Measurements from ENCODE around the gene TRIM63.
"Not testable (repeated sequence)": the region's sequence is repeated elsewhere in the genome, so short reads cannot be mapped to it uniquely, and the experiment has no call there.

TRIM63 gene

GRCh38 chr1:26099780-26100179, 32.4 kb upstream of the TRIM63 start:
- no peaks in the 10 kb centered on the region for H3K36me3 ChIP-seq (ENCODE audit: insufficient read depth, low read length)
- H3K27me3 ChIP-seq (ENCODE audit: control insufficient read depth, insufficient read depth, low read length) = peaks cover 23% of the 10 kb centered on the region
- H3K4me2 ChIP-seq (ENCODE audit: low read length) = no peak overlapping the region
- H3K4me1 ChIP-seq (ENCODE audit: control insufficient read depth, insufficient read depth, low read length) = peaks cover 2% of the 10 kb centered on the region
- no peak overlapping the region for H3K4me3 ChIP-seq (ENCODE audit: low read length)
- H3K9me3 ChIP-seq (replicated peaks; ENCODE audit: low read length) = no peaks in the 10 kb centered on the region
- H3K9ac ChIP-seq (ENCODE audit: low read depth, low read length) = no peak overlapping the region

GRCh38 chr1:26098602-26099001, 31.2 kb upstream of the TRIM63 start:
- Histone ChIP-seq H3K9ac (ENCODE audit: low read depth, low read length) (no peak overlapping the region), H3K4me3 (ENCODE audit: low read length) (no peak overlapping the region), H3K4me2 (ENCODE audit: low read length) (no peak overlapping the region), H3K4me1 (ENCODE audit: control insufficient read depth, insufficient read depth, low read length) (peaks cover 4% of the 10 kb centered on the region), H3K27me3 (ENCODE audit: control insufficient read depth, insufficient read depth, low read length) (peaks cover 33% of the 10 kb centered on the region), H3K9me3 (replicated peaks; ENCODE audit: low read length) (no peaks in the 10 kb centered on the region), H3K36me3 (ENCODE audit: insufficient read depth, low read length) (no peaks in the 10 kb centered on the region)

- no peak overlapping the region for H3K4me3 ChIP-seq (ENCODE audit: low read length)
- H3K4me1 ChIP-seq (ENCODE audit: control insufficient read depth, insufficient read depth, low read length) = peaks cover 4% of the 10 kb centered on the region
- no peaks in the 10 kb centered on the region for H3K36me3 ChIP-seq (ENCODE audit: insufficient read depth, low read length)
- no peak overlapping the region for H3K9ac ChIP-seq (ENCODE audit: low read depth, low read length)
- H3K4me2 ChIP-seq (ENCODE audit: low read length) = no peak overlapping the region
- H3K27me3 ChIP-seq (ENCODE audit: control insufficient read depth, insufficient read depth, low read length) = peaks cover 37% of the 10 kb centered on the region
- no peaks in the 10 kb centered on the region for H3K9me3 ChIP-seq (replicated peaks; ENCODE audit: low read length)
Measured at GRCh38 chr1:26097696-26098095, 30.3 kb upstream of the TRIM63 start.

DNA sequence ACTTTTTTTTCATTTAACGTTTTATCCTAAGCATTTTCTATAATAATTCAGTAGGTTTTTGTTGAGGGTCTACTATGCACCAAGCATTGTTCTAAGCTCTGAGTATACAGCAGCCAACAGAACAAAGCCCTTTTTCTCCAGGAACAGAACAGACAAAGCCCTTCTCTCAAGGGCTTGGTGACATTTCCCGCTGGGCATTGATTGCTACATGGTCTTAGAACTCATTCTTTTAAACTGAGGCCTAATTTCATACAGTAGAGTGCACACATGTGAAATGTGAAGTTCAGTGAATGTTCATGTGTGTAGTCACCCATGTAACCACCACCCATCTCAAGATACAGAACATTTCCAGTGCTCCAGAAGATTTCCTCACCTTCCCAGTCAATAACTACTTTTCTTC, 29.0 kb upstream of the TRIM63 start:
- Histone ChIP-seq H3K9me3 (replicated peaks; ENCODE audit: low read length) (no peaks in the 10 kb centered on the region), H3K4me3 (ENCODE audit: low read length) (no peak overlapping the region), H3K4me2 (ENCODE audit: low read length) (no peak overlapping the region), H3K9ac (ENCODE audit: low read depth, low read length) (no peak overlapping the region), H3K27me3 (ENCODE audit: control insufficient read depth, insufficient read depth, low read length) (peaks cover 40% of the 10 kb centered on the region), H3K36me3 (ENCODE audit: insufficient read depth, low read length) (no peaks in the 10 kb centered on the region), H3K4me1 (ENCODE audit: control insufficient read depth, insufficient read depth, low read length) (peaks cover 4% of the 10 kb centered on the region)

DNA sequence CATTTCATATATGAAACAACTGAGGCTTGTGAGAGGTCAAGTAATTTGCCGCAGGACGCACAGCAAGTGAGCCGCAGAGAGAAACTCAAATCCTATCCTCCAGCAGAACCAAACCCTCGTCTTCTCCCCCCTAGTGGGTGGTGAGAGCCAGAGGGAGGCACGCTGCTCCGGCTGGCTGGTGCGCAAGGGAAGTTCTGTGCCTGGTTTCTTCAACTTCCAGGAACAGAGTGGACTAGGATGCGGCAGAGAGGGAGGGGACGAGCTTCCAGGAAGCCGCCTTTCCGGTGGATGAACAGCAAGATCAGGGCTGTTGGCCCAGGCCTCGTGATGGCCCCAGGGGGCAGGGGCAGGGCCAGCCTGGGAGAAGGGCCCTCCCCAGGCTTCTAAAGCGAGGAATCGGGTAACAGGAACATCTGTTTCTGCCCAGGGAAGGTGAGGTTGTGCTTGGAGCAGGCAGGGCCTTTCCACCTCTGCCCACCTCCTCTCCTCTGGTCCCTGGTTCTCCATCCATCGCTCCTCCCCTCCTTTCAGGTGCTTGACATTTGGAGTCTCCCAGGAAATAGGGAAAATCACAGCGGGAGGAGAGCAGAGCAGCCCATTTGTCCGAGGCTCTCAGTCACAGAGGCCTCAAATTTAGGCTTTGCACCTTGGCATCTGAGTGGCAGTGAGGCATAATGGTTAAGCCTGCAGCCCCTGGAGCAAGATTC, 27.4 kb upstream of the TRIM63 start:
- H3K9ac ChIP-seq (ENCODE audit: low read depth, low read length) = no peak overlapping the region
- H3K4me1 ChIP-seq (ENCODE audit: control insufficient read depth, insufficient read depth, low read length) = peaks cover 4% of the 10 kb centered on the region
- H3K36me3 ChIP-seq (ENCODE audit: insufficient read depth, low read length) = no peaks in the 10 kb centered on the region
- H3K4me2 ChIP-seq (ENCODE audit: low read length) = no peak overlapping the region
- H3K9me3 ChIP-seq (replicated peaks; ENCODE audit: low read length) = no peaks in the 10 kb centered on the region
- H3K4me3 ChIP-seq (ENCODE audit: low read length) = no peak overlapping the region
- peaks cover 48% of the 10 kb centered on the region for H3K27me3 ChIP-seq (ENCODE audit: control insufficient read depth, insufficient read depth, low read length)

- Histone ChIP-seq H3K9ac (ENCODE audit: low read depth, low read length) (no peak overlapping the region), H3K4me3 (ENCODE audit: low read length) (no peak overlapping the region), H3K27me3 (ENCODE audit: control insufficient read depth, insufficient read depth, low read length) (peaks cover 48% of the 10 kb centered on the region), H3K9me3 (replicated peaks; ENCODE audit: low read length) (no peaks in the 10 kb centered on the region), H3K4me1 (ENCODE audit: control insufficient read depth, insufficient read depth, low read length) (peaks cover 4% of the 10 kb centered on the region), H3K36me3 (ENCODE audit: insufficient read depth, low read length) (no peaks in the 10 kb centered on the region), H3K4me2 (ENCODE audit: low read length) (no peak overlapping the region)
Measured at GRCh38 chr1:26094076-26094669, 26.7 kb upstream of the TRIM63 start.

DNA sequence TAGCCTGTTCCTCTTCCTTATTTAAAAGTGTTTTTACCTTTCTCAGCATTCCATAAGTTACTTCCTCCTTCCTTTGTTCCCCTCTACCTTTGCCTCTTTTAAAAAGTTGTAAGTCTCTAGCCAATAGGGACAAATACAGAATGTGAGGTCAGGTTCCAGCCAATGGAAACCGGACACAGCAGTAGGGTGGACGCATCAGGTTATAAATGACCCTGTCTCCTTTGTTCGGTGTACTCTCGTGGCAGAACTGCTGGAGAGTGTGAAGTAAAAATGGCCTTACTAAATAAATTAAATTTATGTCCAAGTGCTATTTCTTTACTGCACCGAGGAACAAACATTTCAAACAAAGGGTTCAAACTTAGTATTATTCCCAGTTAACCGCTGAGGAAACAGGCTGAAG, 26.1 kb upstream of the TRIM63 start:
- not testable (repeated sequence) for H3K4me2 ChIP-seq (ENCODE audit: low read length); H3K4me3 ChIP-seq (ENCODE audit: low read length); H3K9ac ChIP-seq (ENCODE audit: low read depth, low read length); H3K9me3 ChIP-seq (replicated peaks; ENCODE audit: low read length); H3K36me3 ChIP-seq (ENCODE audit: insufficient read depth, low read length); H3K4me1 ChIP-seq (ENCODE audit: control insufficient read depth, insufficient read depth, low read length)
- peaks cover 48% of the 10 kb centered on the region for H3K27me3 ChIP-seq (ENCODE audit: control insufficient read depth, insufficient read depth, low read length)

GRCh38 chr1:26092422-26092821, 25.0 kb upstream of the TRIM63 start:
- peaks cover 46% of the 10 kb centered on the region for H3K27me3 ChIP-seq (ENCODE audit: control insufficient read depth, insufficient read depth, low read length)
- H3K4me2 ChIP-seq (ENCODE audit: low read length) = no peak overlapping the region
- peaks cover 4% of the 10 kb centered on the region for H3K4me1 ChIP-seq (ENCODE audit: control insufficient read depth, insufficient read depth, low read length)
- no peaks in the 10 kb centered on the region for H3K36me3 ChIP-seq (ENCODE audit: insufficient read depth, low read length)
- no peak overlapping the region for H3K9ac ChIP-seq (ENCODE audit: low read depth, low read length)
- H3K9me3 ChIP-seq (replicated peaks; ENCODE audit: low read length) = no peaks in the 10 kb centered on the region
- no peak overlapping the region for H3K4me3 ChIP-seq (ENCODE audit: low read length)

- H3K9ac ChIP-seq (ENCODE audit: low read depth, low read length) = no peak overlapping the region
- H3K4me1 ChIP-seq (ENCODE audit: control insufficient read depth, insufficient read depth, low read length) = peaks cover 4% of the 10 kb centered on the region
- no peaks in the 10 kb centered on the region for H3K9me3 ChIP-seq (replicated peaks; ENCODE audit: low read length)
- H3K36me3 ChIP-seq (ENCODE audit: insufficient read depth, low read length) = no peaks in the 10 kb centered on the region
- no peak overlapping the region for H3K4me2 ChIP-seq (ENCODE audit: low read length)
- no peak overlapping the region for H3K4me3 ChIP-seq (ENCODE audit: low read length)
- peaks cover 46% of the 10 kb centered on the region for H3K27me3 ChIP-seq (ENCODE audit: control insufficient read depth, insufficient read depth, low read length)
Measured at GRCh38 chr1:26090893-26091292, 23.5 kb upstream of the TRIM63 start.

GRCh38 chr1:26089125-26089524, 21.7 kb upstream of the TRIM63 start:
- no peaks in the 10 kb centered on the region for H3K9me3 ChIP-seq (replicated peaks; ENCODE audit: low read length)
- H3K4me3 ChIP-seq (ENCODE audit: low read length) = no peak overlapping the region
- no peak overlapping the region for H3K4me2 ChIP-seq (ENCODE audit: low read length)
- no peaks in the 10 kb centered on the region for H3K4me1 ChIP-seq (ENCODE audit: control insufficient read depth, insufficient read depth, low read length)
- no peaks in the 10 kb centered on the region for H3K36me3 ChIP-seq (ENCODE audit: insufficient read depth, low read length)
- peaks cover 58% of the 10 kb centered on the region for H3K27me3 ChIP-seq (ENCODE audit: control insufficient read depth, insufficient read depth, low read length)
- no peak overlapping the region for H3K9ac ChIP-seq (ENCODE audit: low read depth, low read length)

GRCh38 chr1:26084844-26085243, 17.4 kb upstream of the TRIM63 start:
- H3K36me3 ChIP-seq (ENCODE audit: insufficient read depth, low read length) = no peaks in the 10 kb centered on the region
- no peaks in the 10 kb centered on the region for H3K4me1 ChIP-seq (ENCODE audit: control insufficient read depth, insufficient read depth, low read length)
- peaks cover 44% of the 10 kb centered on the region for H3K27me3 ChIP-seq (ENCODE audit: control insufficient read depth, insufficient read depth, low read length)
- H3K9me3 ChIP-seq (replicated peaks; ENCODE audit: low read length) = no peaks in the 10 kb centered on the region
- H3K4me3 ChIP-seq (ENCODE audit: low read length) = no peak overlapping the region
- no peak overlapping the region for H3K9ac ChIP-seq (ENCODE audit: low read depth, low read length)
- no peak overlapping the region for H3K4me2 ChIP-seq (ENCODE audit: low read length)

DNA sequence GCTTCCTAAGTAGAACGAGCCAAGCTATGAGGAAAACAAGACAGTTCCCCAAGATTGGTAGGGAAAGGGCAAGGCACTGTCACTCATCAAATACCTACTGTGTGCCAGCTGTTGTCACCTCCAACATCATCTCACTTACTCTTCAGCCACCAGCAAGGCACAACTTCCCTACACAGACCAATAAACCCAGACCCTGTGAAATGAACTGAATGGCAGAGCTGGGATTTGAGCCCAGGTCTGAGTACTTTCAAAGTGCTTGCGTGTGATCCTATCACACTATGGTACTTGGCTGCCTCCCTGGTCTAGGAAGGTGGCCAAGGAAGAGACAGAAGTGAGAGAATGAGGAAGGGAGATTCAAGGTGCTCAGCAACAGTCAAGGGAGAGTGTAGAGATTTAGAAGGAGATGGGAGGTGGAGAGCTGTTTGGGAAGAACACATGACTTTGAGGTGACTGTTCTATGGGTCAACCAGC, 16.7 kb upstream of the TRIM63 start:
- Histone ChIP-seq H3K4me2 (ENCODE audit: low read length) (no peak overlapping the region), H3K4me3 (ENCODE audit: low read length) (no peak overlapping the region), H3K27me3 (ENCODE audit: control insufficient read depth, insufficient read depth, low read length) (peaks cover 44% of the 10 kb centered on the region), H3K36me3 (ENCODE audit: insufficient read depth, low read length) (no peaks in the 10 kb centered on the region), H3K9ac (ENCODE audit: low read depth, low read length) (no peak overlapping the region), H3K9me3 (replicated peaks; ENCODE audit: low read length) (no peaks in the 10 kb centered on the region), H3K4me1 (ENCODE audit: control insufficient read depth, insufficient read depth, low read length) (no peaks in the 10 kb centered on the region)
